Kidney (tissue), 14 donors: ENCODE data around the gene CXADR. TPM values are rescaled to one million over a fixed set of nuclear protein-coding genes. Genes with fewer than 3 reads are reported as not detected.

Source experiments
- DNase-seq, 5 donors: peaks; one replicate each; pipeline ENCODE4 v3.0.0-alpha.2; 2013 to 2020
- FAIRE-seq: peaks from 2 replicates; lab custom pipeline; 2012; peaks lifted over from hg19 to GRCh38; lab: Jason Lieb, UNC
- H3K27ac ChIP-seq, 2 donors: one replicate each; pipeline ENCODE4 v1.7.0; 2013; ENCODE audit warnings: low read depth in 2 of 2, low read length in 2 of 2, inconsistent platforms in 1 of 2
- H3K27me3 ChIP-seq: one replicate; pipeline ENCODE4 v1.7.1; 2013; ENCODE audit warnings: low read length, inconsistent platforms; ENCODE audit not compliant: control insufficient read depth, insufficient read depth
- H3K36me3 ChIP-seq, 3 donors: one replicate each; pipeline versions ENCODE4 v1.7.0 to v1.7.1; 2013; ENCODE audit warnings: low read length in 3 of 3, control low read depth in 1 of 3, inconsistent platforms in 1 of 3; ENCODE audit not compliant: insufficient read depth in 3 of 3, control insufficient read depth in 2 of 3
- H3K4me1 ChIP-seq, 3 donors: one replicate each; pipeline versions ENCODE4 v1.7.0 to v1.7.1; 2013; ENCODE audit warnings: low read length in 3 of 3, inconsistent platforms in 1 of 3, low read depth in 1 of 3; ENCODE audit not compliant: control insufficient read depth in 2 of 3, insufficient read depth in 2 of 3
- H3K4me3 ChIP-seq, 3 donors: one replicate each; pipeline versions ENCODE4 v1.7.0 to v1.8.1; 2013; ENCODE audit warnings: low read length in 3 of 3, control low read depth in 1 of 3, inconsistent platforms in 1 of 3
- H3K9ac ChIP-seq, 3 donors: one replicate each; pipeline versions ENCODE4 v1.7.0 to v1.7.1; 2013; ENCODE audit warnings: low read length in 3 of 3, control low read depth in 1 of 3, inconsistent platforms in 1 of 3
- H3K9me3 ChIP-seq, 3 donors: one replicate each; pipeline versions ENCODE4 v1.7.0 to v1.7.1; 2013; ENCODE audit warnings: low read length in 3 of 3, control low read depth in 1 of 3, inconsistent platforms in 1 of 3; ENCODE audit not compliant: control insufficient read depth in 2 of 3, insufficient read depth in 1 of 3
- intact Hi-C: fragments of 100-400 bp; cut with DNase I; formaldehyde crosslinking; loops from one replicate; pipeline ENCODE4 v1.11.1; 2022
- polyA plus RNA-seq: library from polyadenylated mRNA; stranded (reverse); fragments of 350-450 nt; fragmentation: Illumina TruSeq; extraction: RNeasy Lipid Tissue Mini Kit (QIAGEN cat#74804); gene quantifications from one replicate; pipeline ENCODE4 v1.2.3, GENCODE V29; 2014; ENCODE audit warnings: low read depth, low replicate concordance; ENCODE audit not compliant: insufficient read depth
- total RNA-seq: library from RNA; stranded (reverse); fragmentation: NEBNext Ultra II Directional; extraction: Animal tissue kit (Norgen Biotek cat#: 25700); gene quantifications from one replicate; pipeline ENCODE4 v1.2.1, GENCODE V29; 2021
- TF ChIP-seq, protein P1 (sequence below): IDR thresholded peaks from 3 replicates; pipeline ENCODE4 v1.5.1; 2012; ENCODE audit warnings: mild to moderate bottlenecking, moderate library complexity, borderline replicate concordance; ENCODE audit not compliant: insufficient read depth; ENCODE audit errors: extremely low read depth
- donor health status: control.
- donor health status: control.
- donor health status: control.
- donor health status: control.
- donor health status: control.
- donor health status: DM: yes; HTN: yes; CAD: no.
- donor health status: Normal renal cell carcinoma (clear cell type).

Gene CXADR
- total and polyA plus RNA-seq, 2 donors from 2014 or later: 5.2 to 34.4 TPM

DNA sequence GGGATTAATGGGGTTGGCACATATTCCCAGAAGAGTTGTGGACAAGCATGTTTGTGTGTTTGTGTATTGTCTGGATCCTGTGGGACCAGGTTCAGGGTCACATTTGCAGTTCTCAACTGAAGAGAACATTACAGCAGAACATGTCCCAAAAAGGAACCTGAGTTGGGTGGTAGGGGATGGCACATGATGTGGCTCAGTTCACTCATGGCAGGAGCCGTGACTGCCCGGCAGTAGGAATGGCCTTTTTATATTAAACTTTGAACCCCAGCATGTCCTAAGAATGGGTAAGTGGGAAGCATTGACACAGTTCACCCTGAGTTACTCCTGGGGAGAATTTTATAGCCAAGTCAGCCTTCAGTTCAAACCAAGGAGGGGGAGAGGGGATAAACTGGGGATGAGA, 41.3 kb downstream of the CXADR start:
- no peak for DNase-seq
- TF ChIP-seq, protein P1, sequence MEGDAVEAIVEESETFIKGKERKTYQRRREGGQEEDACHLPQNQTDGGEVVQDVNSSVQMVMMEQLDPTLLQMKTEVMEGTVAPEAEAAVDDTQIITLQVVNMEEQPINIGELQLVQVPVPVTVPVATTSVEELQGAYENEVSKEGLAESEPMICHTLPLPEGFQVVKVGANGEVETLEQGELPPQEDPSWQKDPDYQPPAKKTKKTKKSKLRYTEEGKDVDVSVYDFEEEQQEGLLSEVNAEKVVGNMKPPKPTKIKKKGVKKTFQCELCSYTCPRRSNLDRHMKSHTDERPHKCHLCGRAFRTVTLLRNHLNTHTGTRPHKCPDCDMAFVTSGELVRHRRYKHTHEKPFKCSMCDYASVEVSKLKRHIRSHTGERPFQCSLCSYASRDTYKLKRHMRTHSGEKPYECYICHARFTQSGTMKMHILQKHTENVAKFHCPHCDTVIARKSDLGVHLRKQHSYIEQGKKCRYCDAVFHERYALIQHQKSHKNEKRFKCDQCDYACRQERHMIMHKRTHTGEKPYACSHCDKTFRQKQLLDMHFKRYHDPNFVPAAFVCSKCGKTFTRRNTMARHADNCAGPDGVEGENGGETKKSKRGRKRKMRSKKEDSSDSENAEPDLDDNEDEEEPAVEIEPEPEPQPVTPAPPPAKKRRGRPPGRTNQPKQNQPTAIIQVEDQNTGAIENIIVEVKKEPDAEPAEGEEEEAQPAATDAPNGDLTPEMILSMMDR: no peak
- Histone ChIP-seq H3K4me1 (no peaks in the 10 kb centered on the region), H3K36me3 (peaks cover 0 to 2% (median 0%) of the 10 kb centered on the region in 3 donors), H3K27me3 (no peaks in the 10 kb centered on the region), H3K4me3 (no peak overlapping the region), H3K9me3 (no peaks in the 10 kb centered on the region), H3K27ac (no peak overlapping the region), H3K9ac (no peak overlapping the region)
- no peak for FAIRE-seq
- intact Hi-C loops: no loop called here

DNA sequence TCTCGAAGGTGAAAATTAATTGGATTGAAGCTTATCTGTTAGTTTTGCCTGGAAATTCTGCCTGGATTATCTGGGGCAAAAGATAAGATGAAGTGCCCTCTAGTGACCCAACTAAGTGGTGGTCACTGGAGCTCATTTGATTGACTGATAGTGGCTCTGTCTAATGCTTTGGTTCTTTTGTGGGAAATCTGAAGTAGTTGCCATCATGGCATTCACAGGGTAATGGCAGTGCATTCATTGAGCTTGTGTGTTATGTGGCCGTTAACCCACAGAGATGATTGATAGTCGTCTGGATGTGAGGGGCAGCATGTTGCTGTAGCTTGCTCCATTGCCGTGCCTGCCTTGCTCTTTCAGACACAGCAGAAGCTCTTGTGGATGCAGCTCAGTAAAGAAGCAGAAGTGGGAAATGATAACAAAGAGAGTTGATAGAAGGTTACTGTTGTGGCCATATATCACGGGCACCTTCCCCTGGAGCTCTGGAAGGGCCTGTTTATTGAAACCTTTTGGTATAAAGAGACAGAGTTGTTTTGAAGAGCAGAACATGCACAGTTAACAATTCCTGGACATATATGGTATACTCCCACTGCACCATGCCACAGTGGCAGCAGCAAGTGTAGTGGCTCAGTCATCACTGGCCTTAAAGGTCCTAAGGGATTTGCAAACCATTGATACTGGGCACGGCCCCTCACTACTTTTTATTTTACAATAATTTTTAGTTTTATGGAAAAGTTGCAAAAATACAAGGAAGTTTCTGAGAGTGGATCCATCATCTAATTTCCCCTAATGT, 42.0 kb downstream of the CXADR start:
- intact Hi-C loops: no loop called here
- DNase-seq (peak in 2 of 5 donors; percentile 6 to 11), FAIRE-seq (no peak)
- Histone ChIP-seq H3K4me3 (no peak overlapping the region), H3K9me3 (no peaks in the 10 kb centered on the region), H3K27me3 (no peaks in the 10 kb centered on the region), H3K9ac (no peak overlapping the region), H3K36me3 (no peaks in the 10 kb centered on the region), H3K27ac (no peak overlapping the region), H3K4me1 (no peaks in the 10 kb centered on the region)
- TF ChIP-seq, protein P1: peak; percentile 27

DNA sequence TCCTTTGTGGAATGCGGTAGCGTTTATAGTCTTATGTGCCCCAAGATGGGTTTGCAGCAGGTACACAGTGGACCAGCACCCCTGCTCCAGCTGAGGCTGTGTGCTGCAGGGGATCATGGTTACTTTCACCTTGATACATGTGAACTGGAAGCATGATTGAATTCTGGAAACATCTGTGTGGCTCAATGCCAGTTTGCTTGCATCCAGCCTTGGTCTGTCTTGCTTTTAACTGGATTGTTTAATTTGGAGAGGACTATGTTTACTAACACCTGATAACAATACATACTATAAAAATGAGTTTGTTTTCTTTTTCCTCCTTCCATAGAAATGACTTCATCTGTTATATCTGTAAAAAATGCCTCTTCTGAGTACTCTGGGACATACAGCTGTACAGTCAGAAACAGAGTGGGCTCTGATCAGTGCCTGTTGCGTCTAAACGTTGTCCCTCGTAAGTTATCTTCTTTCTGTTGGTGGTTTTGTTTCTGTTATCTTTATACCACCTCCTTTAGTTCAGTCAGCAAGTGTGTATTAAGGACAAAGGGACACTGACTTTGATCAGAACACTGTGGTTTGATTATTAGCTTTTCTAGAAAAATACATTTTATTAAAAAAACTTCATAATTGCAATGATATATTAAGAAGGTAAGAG, 47.7 kb downstream of the CXADR start:
- H3K4me3 ChIP-seq: no peak overlapping the region
- DNase-seq (no peak), FAIRE-seq (no peak)
- no peak overlapping the region for H3K9ac ChIP-seq
- H3K36me3 ChIP-seq: no peaks in the 10 kb centered on the region
- H3K9me3 ChIP-seq: no peaks in the 10 kb centered on the region
- H3K27me3 ChIP-seq: no peaks in the 10 kb centered on the region
- TF ChIP-seq, protein P1: no peak
- no peak overlapping the region for H3K27ac ChIP-seq
- no peaks in the 10 kb centered on the region for H3K4me1 ChIP-seq
- intact Hi-C loops: no loop called here
